SK-N-MC (cell line): ENCODE measurements around the gene CD59.

Experiments used
- DNase-seq: peaks from one replicate; pipeline ENCODE4 v3.0.0-alpha.2; 2011; ENCODE audit warnings: low read depth, low spot score
- H3K27ac ChIP-seq: fragments of 200-600 bp; sonication (generic); 2 replicates; pipeline ENCODE4 v1.5.1; 2016; ENCODE audit warnings: mixed run types
- H3K36me3 ChIP-seq: fragments of 200-600 bp; sonication (generic); 2 replicates; pipeline ENCODE4 v1.6.1; 2017; ENCODE audit warnings: antibody characterized with exemption, low read length, mixed read lengths; ENCODE audit not compliant: insufficient read depth
- H3K4me3 ChIP-seq: fragments of 200-600 bp; sonication (generic); 2 replicates; pipeline ENCODE4 v1.5.1; 2016
- H3K9ac ChIP-seq: fragments of 200-600 bp; sonication (generic); 2 replicates; pipeline ENCODE4 v1.8.0; 2017; ENCODE audit warnings: mixed run types, mixed read lengths; ENCODE audit not compliant: insufficient read length
- H3K9me3 ChIP-seq: fragments of 200-600 bp; sonication (generic); 2 replicates; pipeline ENCODE4 v1.6.1; 2017; ENCODE audit warnings: low read depth, mild to moderate bottlenecking, antibody characterized with exemption, low read length, moderate library complexity, mixed read lengths
- EZH2 ChIP-seq: fragments of 200-600 bp; sonication (generic); IDR thresholded peaks from one replicate; pipeline ENCODE4 v1.6.1; 2017; ENCODE audit warnings: antibody characterized with exemption
- FOXP2 ChIP-seq: optimal IDR thresholded peaks from 2 replicates; pipeline ENCODE3; 2011; ENCODE audit warnings: mild to moderate bottlenecking, moderate library complexity; ENCODE audit not compliant: insufficient read depth; ENCODE audit errors: extremely low read length, control extremely low read depth
- POLR2AphosphoS5 ChIP-seq: IDR thresholded peaks from 2 replicates; pipeline ENCODE4 v1.6.1; 2012; ENCODE audit warnings: mild to moderate bottlenecking, low read depth, low read length, borderline replicate concordance

CD59 gene

GRCh38 chr11:33773987-33774735 is 37.9 kb upstream of the CD59 start, which contains the start of gene FBXO3:
Gene FBXO3, minus strand, starts transcription at chr11:33774520. Its CDS starts 23 bp downstream, at chr11:33774497.
- Histone ChIP-seq H3K9ac (peak within 1 kb of the TSS; percentile 87), H3K27ac (no peak within 1 kb of the TSS; the same call in 1 of the 2 replicates), H3K36me3 (peaks cover 3% of the 10 kb centered on the region), H3K4me3 (peak within 1 kb of the TSS; percentile 97), H3K9me3 (no peaks in the 10 kb centered on the region)
- TF ChIP-seq POLR2AphosphoS5 (no peak; the same call in 1 of the 2 replicates), EZH2 (no peak), FOXP2 (no peak)
- peak; percentile 45 for DNase-seq

- peak overlapping the region; percentile 87 for H3K9ac ChIP-seq
- no peak overlapping the region for H3K27ac ChIP-seq
- H3K36me3 ChIP-seq = peaks cover 6% of the 10 kb centered on the region
- DNase-seq = no peak
- no peaks in the 10 kb centered on the region for H3K9me3 ChIP-seq
- no peak for TF ChIP-seq EZH2
- TF ChIP-seq FOXP2 = no peak
- TF ChIP-seq POLR2AphosphoS5 = no peak
- peak overlapping the region; percentile 97 for H3K4me3 ChIP-seq
These were observed 37.3 kb upstream of the CD59 start for GRCh38 chr11:33773404-33773986.

- H3K4me3 ChIP-seq = peak overlapping the region; percentile 97
- no peak for DNase-seq
- H3K9ac ChIP-seq = no peak overlapping the region
- H3K9me3 ChIP-seq = no peaks in the 10 kb centered on the region
- TF ChIP-seq POLR2AphosphoS5 (no peak), FOXP2 (no peak), EZH2 (no peak)
- H3K27ac ChIP-seq = no peak overlapping the region
- H3K36me3 ChIP-seq = peaks cover 12% of the 10 kb centered on the region
These were observed 36.6 kb upstream of the CD59 start for GRCh38 chr11:33772870-33773269.

- H3K9ac ChIP-seq = no peak overlapping the region
- no peak for DNase-seq
These were observed 36.1 kb upstream of the CD59 start for GRCh38 chr11:33772300-33772699.

GRCh38 chr11:33770236-33770635 is 34.0 kb upstream of the CD59 start:
- peaks cover 36% of the 10 kb centered on the region for H3K36me3 ChIP-seq
- no peak for DNase-seq
- H3K9me3 ChIP-seq = no peaks in the 10 kb centered on the region
- H3K27ac ChIP-seq = no peak overlapping the region
- H3K4me3 ChIP-seq = no peak overlapping the region
- no peak for TF ChIP-seq FOXP2
- TF ChIP-seq POLR2AphosphoS5 = no peak
- no peak for TF ChIP-seq EZH2
- no peak overlapping the region for H3K9ac ChIP-seq

More at GRCh38 chr11:33772300-33772699, 36.1 kb upstream of the CD59 start:
- no peak for TF ChIP-seq EZH2
- no peak for TF ChIP-seq FOXP2
- no peak for TF ChIP-seq POLR2AphosphoS5
- H3K9me3 ChIP-seq = no peaks in the 10 kb centered on the region
- peaks cover 18% of the 10 kb centered on the region for H3K36me3 ChIP-seq
- no peak overlapping the region for H3K27ac ChIP-seq
- no peak overlapping the region for H3K4me3 ChIP-seq

GRCh38 chr11:33769542-33769941 is 33.3 kb upstream of the CD59 start:
- TF ChIP-seq EZH2 (no peak), POLR2AphosphoS5 (no peak), FOXP2 (no peak)
- Histone ChIP-seq H3K9me3 (no peaks in the 10 kb centered on the region), H3K27ac (no peak overlapping the region), H3K9ac (no peak overlapping the region), H3K36me3 (peaks cover 43% of the 10 kb centered on the region), H3K4me3 (no peak overlapping the region)
- DNase-seq = no peak

- no peak for DNase-seq
- Histone ChIP-seq H3K4me3 (no peak overlapping the region), H3K9ac (no peak overlapping the region), H3K9me3 (peaks cover 3% of the 10 kb centered on the region), H3K36me3 (peaks cover 62% of the 10 kb centered on the region), H3K27ac (no peak overlapping the region)
- TF ChIP-seq POLR2AphosphoS5 = no peak
- no peak for TF ChIP-seq EZH2
- TF ChIP-seq FOXP2 = no peak
These were observed 31.4 kb upstream of the CD59 start for GRCh38 chr11:33767624-33768023.

GRCh38 chr11:33766085-33766484 is 29.9 kb upstream of the CD59 start:
- H3K27ac ChIP-seq = no peak overlapping the region
- no peak overlapping the region for H3K4me3 ChIP-seq
- TF ChIP-seq POLR2AphosphoS5 (no peak), EZH2 (no peak), FOXP2 (no peak)
- peaks cover 3% of the 10 kb centered on the region for H3K9me3 ChIP-seq
- peaks cover 71% of the 10 kb centered on the region for H3K36me3 ChIP-seq
- no peak for DNase-seq
- H3K9ac ChIP-seq = no peak overlapping the region
